GM19438 (cell line): ENCODE measurements around the gene PPP1R14B.

Source experiments
- ATAC-seq: cut with Tn5 transposase; IDR thresholded peaks from one replicate; pipeline ENCODE4 v1.9.1; 2021; ENCODE audit warnings: low read depth; ENCODE audit not compliant: unreplicated experiment

PPP1R14B gene

GRCh38 chr11:64262271-64263002, 15.7 kb upstream of the PPP1R14B start:
- no peak for ATAC-seq

DNA sequence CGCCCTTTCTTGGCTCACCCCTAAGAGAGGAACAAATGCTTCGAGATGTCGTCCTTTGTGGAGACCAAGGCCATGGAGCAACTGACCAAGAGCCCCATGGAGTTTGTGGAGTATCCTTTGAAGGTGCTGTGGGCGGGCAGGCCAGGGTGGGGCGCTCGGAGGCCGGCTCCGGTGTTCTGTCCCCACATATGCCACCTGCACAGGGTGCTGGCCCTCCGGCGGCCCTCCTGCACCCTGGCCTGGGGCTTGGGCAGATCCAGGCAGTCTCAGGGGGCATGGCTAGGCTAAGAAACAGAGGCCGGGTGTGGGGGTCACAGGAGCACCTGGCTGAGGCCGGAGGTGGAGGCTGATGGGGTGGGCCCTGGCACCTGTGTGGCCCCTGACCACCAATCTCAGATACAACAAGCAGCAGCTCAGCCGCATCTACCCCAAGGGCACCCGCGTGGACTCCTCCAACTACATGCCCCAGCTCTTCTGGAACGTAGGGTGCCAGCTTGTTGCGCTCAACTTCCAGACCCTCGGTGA, 14.9 kb upstream of the PPP1R14B start:
- ATAC-seq: no peak

DNA sequence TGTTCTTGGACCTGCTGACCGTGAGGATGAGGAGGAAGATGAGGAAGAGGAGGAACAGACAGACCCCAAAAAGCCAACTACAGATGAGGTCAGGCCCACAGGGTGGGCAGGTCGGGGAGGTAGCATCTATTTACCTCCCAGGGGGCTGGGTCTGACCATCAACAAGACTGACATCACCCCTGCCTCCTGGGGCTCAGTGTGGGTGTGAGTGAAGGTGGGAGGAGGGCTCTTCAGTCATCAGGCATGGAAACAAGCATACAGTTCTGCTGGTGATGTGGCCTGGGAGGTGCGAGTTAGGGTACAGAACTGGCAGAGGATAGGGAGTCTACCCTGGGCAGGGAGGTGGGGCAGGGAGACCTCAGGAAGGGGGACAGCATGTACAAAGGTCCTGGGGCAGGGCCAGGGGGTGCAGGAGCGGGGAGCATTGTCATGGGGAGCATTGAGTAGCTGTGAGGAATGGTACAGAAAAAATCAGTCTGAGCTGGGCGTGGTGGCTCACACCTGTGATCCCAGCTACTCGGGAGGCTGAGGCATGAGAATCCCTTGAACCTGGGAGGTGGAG, 13.5 kb upstream of the PPP1R14B start:
- ATAC-seq: no peak

DNA sequence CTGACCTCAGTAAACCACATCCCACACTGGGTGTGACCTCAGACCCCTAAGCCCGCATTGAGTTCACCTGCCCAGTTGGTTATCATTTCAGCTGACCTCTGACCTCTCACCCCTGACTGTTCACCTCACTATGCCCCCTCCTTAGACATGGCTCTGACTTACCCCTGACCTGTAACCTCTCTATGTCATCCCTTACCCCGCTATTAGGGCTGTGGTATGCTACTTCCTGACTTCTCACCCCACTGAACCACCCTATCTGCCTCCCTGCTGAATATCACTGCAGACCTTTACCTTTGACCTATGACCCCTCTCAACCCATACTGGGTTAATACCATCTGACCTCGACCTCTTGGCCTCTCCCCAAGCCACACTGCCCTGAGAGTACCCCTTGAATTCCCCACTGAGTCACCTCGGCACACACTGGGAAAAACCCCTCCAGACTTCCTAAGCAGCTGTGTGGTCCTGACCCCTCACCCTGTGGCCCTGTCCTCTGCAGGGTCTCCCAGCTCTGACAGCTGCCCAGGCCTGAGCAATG, 12.9 kb upstream of the PPP1R14B start:
- no peak for ATAC-seq

DNA sequence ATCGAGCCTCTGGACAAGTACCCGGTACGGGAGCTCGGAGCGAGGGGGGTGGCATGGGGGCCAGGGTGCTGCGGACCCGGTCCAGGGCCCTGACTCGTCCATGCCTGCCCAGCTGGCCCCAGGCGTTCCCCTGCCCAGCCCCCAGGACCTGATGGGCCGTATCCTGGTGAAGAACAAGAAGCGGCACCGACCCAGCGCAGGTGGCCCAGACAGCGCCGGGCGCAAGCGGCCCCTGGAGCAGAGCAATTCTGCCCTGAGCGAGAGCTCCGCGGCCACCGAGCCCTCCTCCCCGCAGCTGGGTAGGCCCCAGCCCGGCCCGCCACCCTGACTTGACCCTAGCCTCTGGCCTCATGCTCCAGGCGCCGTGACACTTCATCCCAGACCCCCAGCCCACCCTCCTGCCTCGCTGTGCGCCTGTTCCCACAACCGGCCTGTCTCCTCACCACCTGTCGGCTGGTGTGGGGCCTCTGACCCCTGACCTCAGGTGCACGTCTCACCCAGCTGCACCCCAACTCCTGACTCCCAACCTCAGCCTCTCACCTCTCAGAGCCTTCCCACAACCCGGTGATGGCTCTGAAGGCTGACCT, 12.3 kb upstream of the PPP1R14B start:
- no peak for ATAC-seq

- ATAC-seq: no peak
Measured at GRCh38 chr11:64258356-64258755, 11.6 kb upstream of the PPP1R14B start.

- ATAC-seq: no peak
Measured at GRCh38 chr11:64256300-64256699, 9.6 kb upstream of the PPP1R14B start.

DNA sequence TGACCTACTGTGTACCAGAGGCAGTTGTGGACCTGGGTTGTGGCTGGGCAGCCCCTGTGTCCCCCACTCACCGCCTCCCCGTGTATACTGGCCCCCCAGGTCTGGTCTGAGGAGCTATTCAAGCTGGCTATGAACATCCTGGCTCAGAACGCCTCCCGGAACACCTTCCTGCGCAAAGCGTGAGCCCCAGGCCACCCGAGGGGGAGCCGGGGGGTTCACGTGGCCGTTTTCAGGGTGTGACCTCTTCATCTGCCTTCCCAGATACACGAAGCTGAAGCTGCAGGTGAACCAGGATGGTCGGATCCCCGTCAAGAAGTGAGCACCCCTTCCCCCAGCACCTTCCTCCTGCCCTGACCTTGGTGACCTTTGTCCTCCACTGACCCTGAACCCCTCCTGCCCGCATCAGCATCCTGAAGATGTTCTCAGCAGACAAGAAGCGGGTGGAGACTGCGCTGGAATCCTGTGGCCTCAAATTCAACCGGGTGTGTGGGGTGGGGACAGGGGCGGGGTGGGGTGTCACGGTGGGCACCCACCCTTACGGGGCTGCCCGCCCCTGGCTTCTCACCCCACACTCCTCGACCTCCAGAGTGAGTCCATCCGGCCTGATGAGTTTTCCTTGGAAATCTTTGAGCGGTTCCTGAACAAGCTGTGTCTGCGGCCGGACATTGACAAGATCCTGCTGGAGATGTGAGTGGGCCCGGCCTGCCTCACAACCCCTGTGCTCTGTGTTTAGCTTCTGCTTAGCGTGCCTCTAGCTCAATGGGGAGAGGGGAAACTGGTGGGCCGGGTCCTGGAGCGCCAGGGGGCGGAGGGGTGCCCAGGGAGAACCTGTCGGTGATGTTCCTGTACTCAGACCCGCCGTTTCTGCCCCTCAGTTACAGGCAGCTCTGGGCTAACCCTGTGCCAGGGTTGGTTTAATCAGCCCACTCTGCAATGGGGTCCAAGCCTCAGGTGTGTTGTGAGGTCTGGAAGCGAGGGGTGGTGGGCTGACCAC, 8.7 kb upstream of the PPP1R14B start:
- no peak for ATAC-seq

DNA sequence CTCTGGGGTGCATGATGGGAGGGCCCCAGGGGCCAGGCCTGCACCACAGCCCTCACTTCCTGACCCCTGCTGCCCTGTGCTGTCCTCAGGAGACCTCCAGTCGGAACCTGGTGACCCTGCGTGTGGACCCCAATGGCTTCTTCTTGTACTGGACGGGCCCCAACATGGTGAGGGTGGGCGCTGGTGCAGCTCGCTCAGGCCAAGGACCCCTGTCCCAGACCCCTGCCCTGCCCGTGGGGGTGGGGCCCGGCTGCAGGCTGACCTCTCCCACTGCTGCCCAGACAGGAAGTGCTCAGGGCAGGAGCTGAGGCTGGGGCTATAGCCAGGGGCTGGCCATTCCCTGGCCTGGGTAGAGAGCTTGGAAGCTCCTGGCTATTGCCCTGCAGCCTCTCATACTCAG, 7.6 kb upstream of the PPP1R14B start:
- no peak for ATAC-seq

DNA sequence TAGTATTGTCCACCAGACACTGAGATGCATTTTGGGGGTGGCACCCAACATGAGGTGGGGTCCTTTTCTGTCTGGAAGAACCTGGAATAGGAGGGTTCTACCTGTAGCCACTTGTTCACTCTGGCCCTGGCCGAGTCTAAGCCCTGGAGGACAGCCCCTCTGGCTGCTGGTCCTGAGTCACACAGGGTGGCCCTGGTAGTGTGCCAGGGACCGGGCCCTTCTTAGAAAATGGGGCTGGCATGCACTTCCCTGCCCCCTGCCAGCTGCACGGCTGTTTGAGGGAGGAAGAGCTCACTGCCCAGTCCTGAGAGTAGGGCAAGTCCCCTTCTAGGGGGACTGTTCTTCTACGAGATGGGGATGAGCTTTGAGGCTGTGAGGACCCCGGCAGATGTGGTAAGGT, 6.7 kb upstream of the PPP1R14B start:
- ATAC-seq: no peak

DNA sequence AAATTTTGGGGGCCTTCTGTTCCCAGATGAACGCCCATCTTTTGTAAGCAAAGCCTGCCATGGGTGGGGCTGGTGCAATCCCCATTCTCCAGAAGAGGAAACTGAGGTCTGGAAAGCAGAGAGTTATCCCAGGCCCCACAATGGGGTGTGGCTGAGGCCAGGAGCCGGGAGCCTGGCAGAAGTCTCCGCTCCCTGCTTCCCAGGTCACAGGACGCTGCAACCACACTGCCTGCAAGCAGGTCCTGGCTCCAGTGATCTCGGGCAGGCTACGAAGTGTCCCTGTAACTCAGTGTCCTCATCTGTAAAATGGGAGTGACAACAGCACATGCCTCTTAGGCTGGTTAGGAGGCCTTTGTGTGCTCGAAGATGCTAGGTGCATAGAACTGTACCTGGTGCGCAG, 6.3 kb upstream of the PPP1R14B start:
- no peak for ATAC-seq

DNA sequence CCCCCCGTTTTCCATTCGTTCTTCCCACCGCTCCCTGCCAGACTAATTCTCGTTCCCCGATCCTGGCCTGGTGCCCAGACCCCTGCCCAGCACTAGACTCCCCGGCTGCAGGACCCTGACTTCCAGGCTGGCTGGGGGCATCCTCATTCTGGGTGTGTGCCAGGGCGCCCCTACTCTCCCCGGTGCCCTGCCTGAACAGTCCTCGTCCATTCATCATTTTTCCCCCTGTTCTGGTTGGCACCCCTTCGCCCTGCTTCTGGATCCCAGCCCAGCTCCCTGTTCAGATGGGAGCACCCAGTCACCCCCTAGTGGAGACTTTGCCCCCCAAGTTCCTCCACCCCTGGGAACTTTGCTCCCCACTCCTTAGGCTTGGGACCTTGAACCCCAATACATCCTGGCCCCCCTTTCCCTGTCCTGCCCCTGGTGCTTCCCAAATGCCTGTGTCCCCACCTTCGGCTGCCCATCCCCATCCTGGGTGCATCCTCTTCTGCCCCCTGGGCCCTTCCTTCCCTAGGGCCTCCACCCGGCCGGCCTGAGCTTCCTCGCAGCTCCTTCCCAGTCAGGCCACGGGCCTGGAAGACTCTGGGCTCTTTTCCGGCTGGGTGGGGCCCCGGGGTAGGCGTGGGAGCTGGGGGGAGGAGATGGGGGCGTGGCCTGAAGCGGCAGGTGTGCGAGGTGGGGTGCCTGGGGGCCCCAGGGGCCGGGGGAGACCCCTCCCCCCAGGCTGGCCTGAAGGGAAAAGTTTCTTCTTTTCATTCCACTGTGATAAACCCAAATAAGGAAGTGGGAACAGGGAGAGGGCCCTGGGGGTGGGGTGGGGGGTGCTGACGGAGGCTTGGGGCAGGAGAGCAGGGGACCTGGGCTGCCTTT, 5.5 kb upstream of the PPP1R14B start:
- ATAC-seq: no peak

DNA sequence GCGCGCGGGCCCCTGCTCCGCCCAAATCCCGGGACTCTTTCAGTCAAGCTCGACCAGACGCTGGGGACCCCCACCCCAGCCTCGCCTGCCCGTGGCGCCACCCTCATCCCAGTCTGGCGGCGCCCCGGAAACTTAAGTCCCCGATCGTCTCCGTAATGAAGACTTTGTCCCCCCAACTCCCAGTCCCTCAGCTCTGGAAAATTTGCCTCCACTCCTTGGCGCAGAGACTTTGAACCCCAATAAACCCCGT, 4.9 kb upstream of the PPP1R14B start:
- no peak for ATAC-seq

DNA sequence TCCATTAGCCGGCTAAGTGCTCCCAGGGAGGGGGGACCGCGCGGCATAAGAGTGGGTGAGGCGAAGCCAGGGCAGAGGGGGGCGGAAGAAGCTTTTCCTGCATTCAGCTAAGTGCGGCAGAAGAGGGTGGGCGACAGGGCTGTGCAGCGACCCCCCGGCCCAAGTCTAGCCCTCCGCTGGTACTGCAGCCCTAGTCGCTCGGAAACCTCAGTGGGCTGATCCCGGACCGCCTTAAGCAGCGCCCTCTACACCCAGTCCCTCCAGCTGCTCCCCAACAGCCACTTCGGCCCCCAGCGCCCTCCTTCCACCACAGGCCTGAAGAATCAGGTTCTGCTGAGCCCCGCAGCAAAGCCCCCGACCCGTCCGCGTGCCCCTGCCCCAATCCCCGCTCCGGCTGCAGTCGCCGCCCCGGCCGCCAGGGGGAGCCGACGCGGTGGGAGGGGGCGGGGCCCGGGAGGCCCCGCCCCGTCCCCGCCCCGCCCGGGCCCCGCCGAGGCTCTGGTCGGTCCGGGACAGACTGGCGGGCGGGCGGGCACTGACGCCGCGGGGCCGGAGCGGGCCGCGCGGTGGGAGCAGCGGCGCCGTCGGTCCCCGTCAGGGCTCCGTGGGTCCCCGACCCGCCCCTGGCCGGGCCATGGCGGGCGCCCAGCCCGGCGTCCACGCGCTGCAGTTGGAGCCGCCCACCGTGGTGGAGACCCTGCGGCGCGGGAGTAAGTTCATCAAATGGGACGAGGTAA, 4.4 kb upstream of the PPP1R14B start, which contains the start of gene PLCB3:
Gene PLCB3, plus strand, starts transcription at position 515 of the 737 bp plus-strand sequence. Its CDS starts 120 bp downstream, at position 635.
- ATAC-seq: no peak

DNA sequence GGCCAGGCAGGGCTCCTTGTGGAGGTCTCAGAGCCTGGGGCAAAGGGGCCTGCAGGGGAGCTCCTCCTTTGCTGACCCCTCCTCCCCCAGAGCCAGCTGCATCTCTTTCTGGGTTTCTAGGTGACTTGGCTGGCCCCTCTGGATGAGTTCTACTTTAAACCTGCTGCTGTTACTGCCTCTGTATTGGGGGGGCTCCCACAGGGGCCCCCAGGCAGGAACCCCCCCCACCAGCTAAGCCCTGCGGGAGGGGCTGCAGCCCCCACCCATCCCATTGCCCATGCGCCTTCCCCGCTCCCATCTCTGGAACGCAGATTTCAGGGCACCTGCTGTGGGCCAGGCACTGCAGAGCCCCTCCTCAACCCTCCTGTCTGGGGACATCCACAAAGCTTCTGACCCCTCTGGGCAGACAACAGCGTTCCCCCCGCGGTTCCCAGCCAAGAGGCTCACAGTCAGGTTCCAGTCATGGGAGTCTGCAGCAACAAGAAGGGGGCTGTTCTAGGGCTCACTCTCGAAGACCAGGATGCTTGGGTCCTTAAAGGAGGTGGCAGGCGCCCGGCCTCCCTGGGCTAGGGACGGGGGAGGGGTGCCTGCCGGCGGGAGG, 3.8 kb upstream of the PPP1R14B start:
- no peak for ATAC-seq

DNA sequence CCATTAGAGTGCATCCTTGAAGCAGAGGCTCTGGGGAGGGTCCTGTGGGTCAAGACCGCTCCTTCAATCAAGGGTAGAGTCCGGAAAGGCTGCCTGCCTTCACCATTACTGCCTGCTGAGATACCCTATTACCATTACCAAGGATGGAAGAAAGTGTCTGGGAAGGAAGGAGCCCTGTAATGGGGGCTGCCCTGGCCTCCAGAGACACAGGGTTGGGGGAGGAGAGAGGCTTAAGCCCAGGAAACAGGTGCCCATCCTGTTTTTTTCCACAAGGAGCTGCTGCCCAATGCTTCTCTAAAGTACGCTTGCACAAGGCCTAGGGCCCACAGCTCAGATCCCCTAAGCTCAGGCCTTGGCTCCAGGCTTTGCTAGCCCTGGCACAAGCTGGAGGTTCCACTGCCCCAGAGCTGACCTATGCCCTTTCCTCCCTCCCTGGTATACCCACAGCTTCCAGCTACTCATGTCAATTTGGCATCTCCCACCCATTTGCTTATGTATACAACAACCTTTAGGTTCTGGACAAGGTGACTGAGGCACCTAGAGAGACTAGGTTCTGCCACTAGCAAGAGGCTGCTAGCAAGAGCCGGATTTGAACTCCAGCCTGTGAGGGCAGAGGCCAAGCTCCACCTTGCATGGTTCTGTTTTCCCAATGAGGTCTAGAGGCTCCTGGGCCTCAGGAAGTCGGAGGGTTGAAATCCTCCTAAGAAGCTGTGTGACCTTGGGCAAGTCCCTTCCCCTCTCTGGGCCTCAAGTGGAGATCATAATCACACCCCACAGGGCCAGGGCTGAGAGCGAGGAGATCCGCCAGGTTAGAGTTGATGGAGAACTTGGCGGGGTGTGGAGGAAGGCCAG, 3.0 kb upstream of the PPP1R14B start:
- no peak for ATAC-seq

DNA sequence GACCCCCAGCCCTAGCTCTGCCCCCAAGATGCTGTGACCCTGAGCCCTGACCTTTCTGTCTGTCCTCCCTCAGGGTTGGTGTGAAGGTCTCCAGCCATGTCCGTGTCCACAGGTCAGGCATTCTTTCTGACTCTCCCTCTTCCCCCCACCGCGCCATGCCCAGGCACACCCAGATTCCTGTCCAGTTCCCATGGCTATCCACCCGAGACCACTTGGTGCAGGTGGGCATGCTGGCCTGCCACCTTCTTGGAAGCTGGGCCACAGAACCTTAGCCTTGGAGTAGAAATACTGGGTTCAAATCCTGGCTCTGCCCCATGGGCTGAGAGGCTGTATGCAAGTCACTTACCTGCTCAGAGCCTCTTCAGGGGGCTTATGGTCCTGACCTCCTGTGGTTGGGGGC, 2.3 kb upstream of the PPP1R14B start:
- ATAC-seq: no peak

- ATAC-seq: no peak
Measured at GRCh38 chr11:64248578-64248977, 1.8 kb upstream of the PPP1R14B start.
